GM12801 (cell line): Measurements from ENCODE around the gene PSPH.

Experiments
- TF ChIP-seq, protein P1 (sequence below): IDR thresholded peaks from one replicate; pipeline ENCODE4 v1.5.1; 2011; ENCODE audit warnings: control low read depth; ENCODE audit not compliant: insufficient read length; ENCODE audit errors: extremely low read depth

PSPH gene

DNA sequence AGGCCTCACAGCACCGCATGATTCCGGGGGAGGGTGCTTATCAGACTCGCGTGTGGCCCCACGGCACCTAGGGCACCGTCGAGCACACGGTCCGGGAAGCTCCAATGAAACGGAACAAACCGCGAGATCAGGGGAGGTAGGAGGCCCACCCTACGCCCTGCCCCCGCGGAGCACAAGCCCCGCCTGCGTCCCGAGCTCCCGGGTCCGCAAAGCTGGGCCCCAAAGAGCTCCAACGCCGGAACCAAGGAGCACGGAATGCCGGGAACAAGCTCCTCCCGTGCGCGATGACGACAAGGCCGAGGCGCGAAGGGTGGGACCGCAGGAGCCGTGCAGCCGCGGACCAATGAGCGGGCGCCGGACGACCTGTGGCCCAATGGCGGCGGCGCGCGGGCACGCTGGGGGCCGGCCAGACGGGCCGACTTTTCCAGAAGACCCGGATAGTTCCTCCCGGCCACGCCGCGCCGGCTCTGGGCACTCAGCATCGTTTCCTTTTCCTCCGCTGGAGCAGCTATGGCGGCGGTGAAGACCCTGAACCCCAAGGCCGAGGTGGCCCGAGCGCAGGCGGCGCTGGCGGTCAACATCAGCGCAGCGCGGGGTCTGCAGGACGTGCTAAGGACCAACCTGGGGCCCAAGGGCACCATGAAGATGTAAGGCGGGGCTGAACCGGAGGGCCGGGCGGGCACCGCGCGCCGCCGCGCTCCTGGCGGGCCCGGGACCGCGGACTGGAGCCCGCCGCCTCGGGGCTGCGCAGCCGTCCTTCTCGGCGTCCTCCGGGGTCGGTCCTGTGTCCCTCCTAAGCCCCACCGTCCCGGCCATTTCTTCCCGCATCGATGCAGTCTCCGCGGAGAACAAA is at the start of gene PSPH, which contains the start of gene CCT6A:
PSPH (minus strand) TSS at position 106 of the 853 bp plus-strand sequence. CDS start 30,232 bp downstream, outside the sequence.
CCT6A (plus strand) TSS at position 427 of the 853 bp plus-strand sequence; CDS start at position 511, 84 bp downstream.
- TF ChIP-seq, protein P1, sequence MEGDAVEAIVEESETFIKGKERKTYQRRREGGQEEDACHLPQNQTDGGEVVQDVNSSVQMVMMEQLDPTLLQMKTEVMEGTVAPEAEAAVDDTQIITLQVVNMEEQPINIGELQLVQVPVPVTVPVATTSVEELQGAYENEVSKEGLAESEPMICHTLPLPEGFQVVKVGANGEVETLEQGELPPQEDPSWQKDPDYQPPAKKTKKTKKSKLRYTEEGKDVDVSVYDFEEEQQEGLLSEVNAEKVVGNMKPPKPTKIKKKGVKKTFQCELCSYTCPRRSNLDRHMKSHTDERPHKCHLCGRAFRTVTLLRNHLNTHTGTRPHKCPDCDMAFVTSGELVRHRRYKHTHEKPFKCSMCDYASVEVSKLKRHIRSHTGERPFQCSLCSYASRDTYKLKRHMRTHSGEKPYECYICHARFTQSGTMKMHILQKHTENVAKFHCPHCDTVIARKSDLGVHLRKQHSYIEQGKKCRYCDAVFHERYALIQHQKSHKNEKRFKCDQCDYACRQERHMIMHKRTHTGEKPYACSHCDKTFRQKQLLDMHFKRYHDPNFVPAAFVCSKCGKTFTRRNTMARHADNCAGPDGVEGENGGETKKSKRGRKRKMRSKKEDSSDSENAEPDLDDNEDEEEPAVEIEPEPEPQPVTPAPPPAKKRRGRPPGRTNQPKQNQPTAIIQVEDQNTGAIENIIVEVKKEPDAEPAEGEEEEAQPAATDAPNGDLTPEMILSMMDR, result no peak

DNA sequence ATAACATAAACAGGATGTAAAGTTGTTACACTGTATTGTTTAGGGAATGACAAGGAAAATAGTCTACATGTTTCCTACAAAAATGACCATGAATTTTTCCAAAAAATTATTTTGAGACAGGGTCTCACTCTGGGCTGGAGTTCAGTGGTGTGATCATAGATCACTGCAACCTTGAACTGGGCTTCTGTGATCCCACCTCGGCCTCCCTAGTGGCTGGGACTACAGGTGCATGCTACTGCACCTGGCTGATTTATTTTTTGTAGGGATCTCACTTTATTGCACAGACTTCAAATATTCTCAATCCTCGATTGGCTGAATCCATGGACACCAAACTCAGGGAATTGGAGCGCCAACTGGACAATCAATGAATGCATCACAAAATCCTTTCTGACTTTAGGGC is 48.4 kb upstream of the PSPH start:
- TF ChIP-seq, protein P1, result no peak

DNA sequence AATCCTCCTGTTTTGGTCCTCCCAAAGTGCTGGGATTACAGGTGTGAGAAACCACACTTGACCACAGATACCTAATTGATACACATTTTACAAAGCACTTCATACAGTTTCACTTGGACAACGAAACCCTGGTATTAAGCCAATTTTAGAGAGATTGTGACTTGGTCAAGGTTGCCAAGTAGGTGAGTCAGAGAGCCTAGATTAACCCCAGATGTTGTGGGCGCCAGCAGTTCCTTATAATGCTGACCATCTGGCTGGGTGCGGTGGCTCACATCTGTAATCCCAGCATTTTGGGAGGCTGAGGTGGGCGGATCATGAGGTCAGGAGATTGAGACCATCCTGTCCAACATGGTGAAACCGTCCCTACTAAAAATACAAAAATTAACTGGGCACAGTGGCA is 46.5 kb upstream of the PSPH start:
- TF ChIP-seq, protein P1, result no peak

DNA sequence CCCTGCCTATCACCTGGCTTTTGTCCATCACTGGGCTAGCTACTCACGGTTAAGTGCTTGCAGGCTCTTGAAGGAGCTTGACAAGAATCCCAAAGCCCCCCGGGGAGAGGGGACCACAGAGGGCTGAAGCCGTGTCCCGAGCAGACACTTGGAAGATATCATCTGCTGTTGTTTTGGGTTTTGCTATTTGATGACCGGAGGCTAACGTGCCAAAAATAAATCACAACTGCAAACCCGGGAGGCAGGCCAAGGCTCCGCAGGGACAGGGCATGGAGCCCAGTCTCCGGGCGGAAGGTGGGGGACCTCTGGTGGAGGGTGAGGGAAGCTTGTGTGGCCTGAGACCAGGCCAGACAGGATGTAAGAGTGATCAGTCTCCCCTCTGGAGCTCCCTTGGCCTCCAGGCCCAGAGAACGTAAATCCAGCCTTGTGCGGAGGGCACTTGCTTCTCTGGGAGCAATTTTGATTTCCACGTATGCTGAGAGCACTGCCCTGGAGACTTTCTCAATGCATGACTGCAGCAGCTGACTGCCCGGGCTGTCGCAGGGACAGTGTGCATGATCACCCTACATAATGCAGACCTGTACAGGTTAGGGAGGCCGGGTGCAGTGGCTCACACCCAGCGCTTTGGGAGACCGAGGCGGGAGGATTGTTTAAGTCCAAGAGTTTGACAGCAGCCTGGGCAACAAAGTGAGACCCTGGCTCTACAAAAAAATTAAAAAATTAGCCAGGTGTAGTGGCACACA is 41.7 kb upstream of the PSPH start, which contains the start of gene PHKG1:
PHKG1 (minus strand) TSS at position 164 of the 743 bp plus-strand sequence. CDS start 4,011 bp downstream, outside the sequence.
- TF ChIP-seq, protein P1, result no peak

DNA sequence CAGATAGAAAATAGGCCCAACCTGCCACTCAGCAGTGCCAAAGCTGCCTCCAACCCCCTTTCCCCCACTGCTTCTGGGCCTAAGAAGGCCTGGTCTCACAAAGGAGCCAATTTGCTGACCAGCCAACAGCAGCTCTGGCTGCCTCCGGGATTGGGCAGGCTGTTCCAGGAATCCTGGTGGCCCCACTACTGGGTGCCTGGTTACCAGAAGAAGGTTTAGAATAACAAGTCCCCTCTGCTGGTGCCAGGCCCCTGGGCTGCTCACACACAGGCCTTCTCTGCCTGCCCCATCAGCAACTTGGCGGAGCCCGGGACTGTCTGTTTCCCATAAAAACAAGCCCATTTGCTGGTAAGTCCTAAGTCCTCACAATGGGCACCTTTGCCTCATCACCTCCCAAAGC is 40.3 kb upstream of the PSPH start:
- TF ChIP-seq, protein P1, result no peak

DNA sequence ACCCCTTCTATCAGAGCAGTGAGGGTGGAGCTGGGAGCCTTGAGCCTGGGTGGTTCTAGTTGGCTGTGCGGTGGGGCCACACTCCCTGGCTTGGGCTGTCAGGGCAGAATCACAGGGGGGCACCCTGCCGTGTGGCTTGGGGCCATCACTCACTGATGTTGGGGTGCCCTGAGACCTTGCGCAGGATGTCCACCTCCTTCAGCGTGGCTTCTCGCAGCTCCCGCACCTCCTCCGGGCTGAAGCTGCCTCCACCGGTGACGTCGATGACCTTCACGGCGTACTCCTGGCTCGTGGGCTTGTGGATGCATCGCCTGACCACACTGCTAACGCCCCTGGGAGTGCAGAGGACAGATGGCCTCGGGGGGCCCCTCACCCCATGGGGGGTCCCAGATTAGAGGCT is 36.2 kb upstream of the PSPH start:
- TF ChIP-seq, protein P1, result no peak

DNA sequence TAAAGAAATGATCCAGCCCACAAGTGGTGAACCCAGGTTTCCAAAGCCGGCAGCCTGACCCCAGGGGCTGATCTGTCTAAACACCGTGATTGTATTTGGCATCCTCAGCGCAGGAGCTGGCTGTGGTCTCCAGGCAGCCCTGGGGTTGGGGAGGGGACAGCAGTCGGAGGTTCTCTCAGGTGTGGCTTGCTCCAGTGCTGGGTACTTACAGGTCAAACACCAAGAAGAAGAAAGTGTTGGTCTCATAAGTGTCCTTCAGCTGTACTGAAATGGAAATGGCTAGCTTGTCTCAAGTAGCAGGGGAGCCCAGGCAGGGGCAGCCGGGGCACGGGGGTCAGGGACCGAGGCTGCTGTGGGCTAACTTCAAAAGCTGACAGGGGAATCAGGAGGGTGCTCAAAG is 35.5 kb upstream of the PSPH start:
- TF ChIP-seq, protein P1, result no peak
